GM19395 (cell line): ENCODE data around the gene DUXA.

Experiments used
- ATAC-seq: cut with Tn5 transposase; IDR thresholded peaks from one replicate; pipeline ENCODE4 v1.9.1; 2021; ENCODE audit warnings: mild to moderate bottlenecking, moderate library complexity; ENCODE audit not compliant: unreplicated experiment

DUXA gene

GRCh38 chr19:57106722-57107235 is 60.5 kb downstream of the DUXA start:
- ATAC-seq: no peak

DNA sequence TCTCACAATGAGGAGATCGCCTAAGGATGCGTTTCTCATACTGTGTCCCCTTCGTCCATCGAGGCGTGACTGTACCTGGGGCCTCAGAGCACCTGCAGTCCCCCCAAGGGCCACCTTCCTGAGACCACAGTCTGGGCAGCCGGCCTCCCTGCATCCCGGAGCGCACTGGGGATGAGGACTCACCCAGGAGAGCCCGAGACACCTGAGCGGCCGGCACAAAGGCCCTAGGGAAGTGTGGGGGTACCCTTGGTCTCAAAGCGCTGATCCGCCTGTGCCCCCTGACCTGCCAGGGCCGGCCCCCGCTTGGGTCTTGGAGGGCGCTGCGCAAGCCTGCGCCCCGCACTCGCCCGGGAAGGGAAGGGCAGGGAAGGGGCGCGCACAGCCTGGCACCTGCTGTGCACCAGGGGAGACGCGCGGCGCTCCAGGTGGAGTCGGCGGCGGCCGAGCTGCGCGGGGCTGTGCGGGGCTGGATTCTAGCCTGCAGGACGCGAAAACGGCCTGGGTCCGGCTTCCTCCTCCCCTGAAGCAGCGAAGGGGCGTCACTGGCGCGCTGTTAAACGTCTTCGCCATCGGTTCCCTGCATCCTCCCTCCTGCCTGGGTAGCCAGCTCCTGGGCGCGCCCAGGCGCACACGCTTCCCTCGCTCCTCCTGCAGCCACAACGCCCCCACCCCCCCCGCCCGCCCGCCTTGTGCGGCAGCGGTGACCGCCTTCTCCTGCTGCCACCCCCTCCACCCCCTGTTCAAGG is 61.1 kb downstream of the DUXA start:
- no peak for ATAC-seq
